ENCODE results near the gene RTEL1.

DNA sequence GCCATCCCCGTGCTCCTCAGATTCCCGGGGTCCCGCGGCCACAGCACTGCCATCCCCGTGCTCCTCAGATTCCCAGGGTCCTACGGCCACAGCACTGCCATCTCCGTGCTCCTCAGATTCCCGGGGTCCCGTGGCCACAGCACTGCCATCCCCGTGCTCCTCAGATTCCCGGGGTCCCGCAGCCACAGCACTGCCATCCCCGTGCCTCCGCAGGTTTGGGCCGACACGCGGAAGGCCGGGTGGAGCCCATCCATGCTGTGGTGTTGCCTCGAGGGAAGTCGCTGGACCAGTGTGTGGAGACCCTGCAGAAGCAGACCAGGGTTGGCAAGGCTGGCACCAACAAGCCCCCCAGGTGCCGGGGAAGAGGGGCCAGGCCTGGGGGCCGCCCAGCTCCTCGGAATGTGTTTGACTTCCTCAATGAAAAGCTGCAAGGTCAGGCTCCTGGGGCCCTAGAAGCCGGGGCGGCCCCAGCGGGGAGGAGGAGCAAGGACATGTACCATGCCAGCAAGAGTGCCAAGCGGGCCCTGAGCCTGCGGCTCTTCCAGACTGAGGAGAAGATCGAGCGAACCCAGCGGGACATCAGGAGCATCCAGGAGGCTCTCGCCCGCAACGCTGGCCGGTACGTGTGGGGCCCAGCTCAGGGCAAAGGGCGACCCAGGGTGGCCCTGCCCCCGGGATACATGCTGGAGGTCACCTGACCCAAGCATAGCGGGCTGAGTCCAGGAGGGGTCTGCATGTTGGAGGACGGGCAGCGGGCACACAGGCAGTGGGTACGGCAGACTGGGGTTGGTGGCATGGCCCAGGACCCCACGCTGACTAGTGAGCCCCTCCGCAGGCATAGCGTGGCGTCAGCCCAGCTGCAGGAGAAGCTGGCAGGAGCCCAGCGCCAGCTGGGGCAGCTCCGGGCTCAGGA, 77.1 kb downstream of the RTEL1 start:
- TF ChIP-seq EZH2 (IDR thresholded peaks at IDR 0.05) = no peak
- TF ChIP-seq POLR2AphosphoS5 (IDR thresholded peaks at IDR 0.05; ENCODE audit: borderline replicate concordance, low read depth, low read length) = no peak
